H9 (cell line): ENCODE results near the gene ARAP1. TPM values are rescaled to one million over a fixed set of nuclear protein-coding genes. Genes with fewer than 3 reads are reported as not detected.
A peak's percentile ranks its signal among the peaks of the same experiment; 100 is the strongest.

ENCODE experiments used
- DNase-seq: peaks from one replicate; pipeline ENCODE4 v3.0.0-alpha.2; 2017
- H2AFZ ChIP-seq: one replicate; pipeline ENCODE4 v1.6.1; 2013; ENCODE audit warnings: mild to moderate bottlenecking, low read length, control low read depth, moderate library complexity
- H2AK5ac ChIP-seq: 2 replicates; pipeline ENCODE4 v1.6.1; 2013; ENCODE audit warnings: low read length, control low read depth, mixed read lengths; ENCODE audit not compliant: insufficient read length
- H2BK120ac ChIP-seq: one replicate; pipeline ENCODE4 v1.6.1; 2013; ENCODE audit warnings: low read depth, mild to moderate bottlenecking, low read length, control low read depth, inconsistent platforms; ENCODE audit not compliant: poor library complexity, severe bottlenecking
- H2BK12ac ChIP-seq: 2 replicates; pipeline ENCODE4 v1.6.1; 2013; ENCODE audit warnings: low read length, control low read depth, mixed read lengths, low read depth; ENCODE audit not compliant: insufficient read length
- H2BK15ac ChIP-seq: 2 replicates; pipeline ENCODE4 v1.6.1; 2013; ENCODE audit warnings: low read depth, low read length, control low read depth
- H2BK20ac ChIP-seq: one replicate; pipeline ENCODE4 v1.6.1; 2013; ENCODE audit warnings: low read depth, mild to moderate bottlenecking, low read length, control low read depth, inconsistent platforms; ENCODE audit not compliant: poor library complexity, severe bottlenecking
- H2BK5ac ChIP-seq: 2 replicates; pipeline ENCODE4 v1.6.1; 2013; ENCODE audit warnings: low read length, control low read depth, mixed read lengths; ENCODE audit not compliant: insufficient read length
- H3K14ac ChIP-seq: 2 replicates; pipeline ENCODE4 v1.6.1; 2013; ENCODE audit warnings: low read length, control low read depth; ENCODE audit not compliant: insufficient read depth
- H3K18ac ChIP-seq: 2 replicates; pipeline ENCODE4 v1.6.1; 2013; ENCODE audit warnings: low read depth, mild to moderate bottlenecking, mixed read lengths, low read length, control low read depth; ENCODE audit not compliant: insufficient read length
- H3K23ac ChIP-seq: 2 replicates; pipeline ENCODE4 v1.6.1; 2013; ENCODE audit warnings: low read length, control low read depth, mixed read lengths, low read depth; ENCODE audit not compliant: insufficient read length
- H3K23me2 ChIP-seq: 2 replicates; pipeline ENCODE4 v1.6.1; 2013; ENCODE audit warnings: low read depth, mild to moderate bottlenecking, mixed read lengths, low read length, control low read depth; ENCODE audit not compliant: insufficient read length, poor library complexity, severe bottlenecking
- H3K27ac ChIP-seq: 2 replicates; pipeline ENCODE4 v1.5.1; 2013; ENCODE audit warnings: low read length, control low read depth, mixed read lengths, low read depth; ENCODE audit not compliant: insufficient read length
- H3K27me3 ChIP-seq: 2 replicates; pipeline ENCODE4 v1.6.1; 2013; ENCODE audit warnings: low read length, control low read depth, inconsistent platforms; ENCODE audit not compliant: insufficient read depth
- H3K4ac ChIP-seq: 2 replicates; pipeline ENCODE4 v1.6.1; 2013; ENCODE audit warnings: low read depth, mild to moderate bottlenecking, control low read depth, inconsistent platforms, low read length, moderate library complexity
- H3K4me1 ChIP-seq: 2 replicates; pipeline ENCODE4 v1.6.1; 2013; ENCODE audit warnings: low read length, control low read depth, inconsistent platforms; ENCODE audit not compliant: insufficient read depth
- H3K4me2 ChIP-seq: 2 replicates; pipeline ENCODE4 v1.6.1; 2013; ENCODE audit warnings: low read length, control low read depth, mixed read lengths; ENCODE audit not compliant: insufficient read length, insufficient read depth
- H3K56ac ChIP-seq: 2 replicates; pipeline ENCODE4 v1.6.1; 2013; ENCODE audit warnings: low read depth, mild to moderate bottlenecking, mixed read lengths, low read length, control low read depth; ENCODE audit not compliant: insufficient read length
- H3K79me1 ChIP-seq: 2 replicates; pipeline ENCODE4 v1.6.1; 2013; ENCODE audit warnings: low read depth, mild to moderate bottlenecking, moderate library complexity, low read length, control low read depth, inconsistent platforms; ENCODE audit not compliant: insufficient read depth, poor library complexity, severe bottlenecking
- H3K79me2 ChIP-seq: 2 replicates; pipeline ENCODE4 v1.6.1; 2013; ENCODE audit warnings: low read length, control low read depth, inconsistent platforms; ENCODE audit not compliant: insufficient read depth
- H3K9ac ChIP-seq: 2 replicates; pipeline ENCODE4 v1.6.1; 2013; ENCODE audit warnings: low read length, control low read depth, mixed read lengths; ENCODE audit not compliant: insufficient read length; ENCODE audit errors: extremely low read depth
- H3K9me3 ChIP-seq: one replicate; pipeline ENCODE4 v1.6.1; 2013; ENCODE audit warnings: low read depth, low read length, inconsistent platforms; ENCODE audit not compliant: control insufficient read depth
- H3T11ph ChIP-seq: one replicate; pipeline ENCODE4 v1.6.1; 2013; ENCODE audit warnings: mild to moderate bottlenecking, low read length, control low read depth, inconsistent platforms
- H4K20me1 ChIP-seq: one replicate; pipeline ENCODE4 v1.6.1; 2013; ENCODE audit not compliant: control insufficient read depth, insufficient read length, insufficient read depth
- H4K5ac ChIP-seq: 2 replicates; pipeline ENCODE4 v1.6.1; 2013; ENCODE audit warnings: low read depth, mild to moderate bottlenecking, mixed read lengths, low read length, control low read depth; ENCODE audit not compliant: insufficient read length
- H4K8ac ChIP-seq: replicated peaks from 2 replicates; pipeline ENCODE4 v1.6.1; 2013; ENCODE audit warnings: low read length, control low read depth, mixed read lengths, low read depth; ENCODE audit not compliant: insufficient read length
- H4K91ac ChIP-seq: 2 replicates; pipeline ENCODE4 v1.6.1; 2013; ENCODE audit warnings: low read depth, mild to moderate bottlenecking, moderate library complexity, mixed read lengths, low read length, control low read depth; ENCODE audit not compliant: insufficient read length
- H3K27ac Mint-ChIP-seq, 3 experiments: 2 replicates in 2 of 3; 3 replicates in 1 of 3; pipeline ENCODE4 v1.8.0; 2020 to 2021; ENCODE audit warnings: mixed read lengths in 3 of 3, mild to moderate bottlenecking in 1 of 3, moderate library complexity in 1 of 3
- H3K27me3 Mint-ChIP-seq: 2 replicates; pipeline ENCODE4 v1.8.0; 2021; ENCODE audit warnings: low read depth, mild to moderate bottlenecking, moderate library complexity, mixed read lengths
- H3K36me3 Mint-ChIP-seq, 3 experiments: 2 replicates in 2 of 3; 3 replicates in 1 of 3; pipeline ENCODE4 v1.8.0; 2020 to 2021; ENCODE audit warnings: low read depth in 3 of 3, mixed read lengths in 3 of 3; ENCODE audit not compliant: insufficient read depth in 1 of 3
- H3K4me1 Mint-ChIP-seq, 2 experiments: 2 replicates each; pipeline ENCODE4 v1.8.0; 2020; ENCODE audit warnings: mixed read lengths in 2 of 2
- H3K4me3 Mint-ChIP-seq, 2 experiments: 2 replicates in 1 of 2; 3 replicates in 1 of 2; pipeline ENCODE4 v1.8.0; 2020 to 2021; ENCODE audit warnings: mild to moderate bottlenecking in 2 of 2, mixed read lengths in 2 of 2, moderate library complexity in 1 of 2
- H3K9me3 Mint-ChIP-seq, 2 experiments: 2 replicates in 1 of 2; 3 replicates in 1 of 2; pipeline ENCODE4 v1.8.0; 2020; ENCODE audit warnings: mild to moderate bottlenecking in 2 of 2, mixed read lengths in 2 of 2, moderate library complexity in 1 of 2
- CTCF ChIP-seq: fragments of 200-600 bp; sonication (generic); conservative IDR thresholded peaks from 3 replicates; pipeline ENCODE4 v1.8.0; 2021; ENCODE audit warnings: antibody characterized with exemption, mild to moderate bottlenecking
- WGBS: extraction: QIAGEN DNeasy Blood & Tissue Kit; methylation state at CpG from one replicate; pipeline ENCODE4 v1.1.7; 2013; ENCODE audit warnings: missing lambda C conversion rate, low lambda C conversion rate, mixed read lengths; ENCODE audit not compliant: insufficient read length; ENCODE audit errors: extremely low coverage; 5-methylcytosine and 5-hydroxymethylcytosine counted together
- total RNA-seq: library from RNA; stranded (reverse); gene quantifications from 2 replicates; pipeline ENCODE4 v1.2.1, GENCODE V29; 2021

Gene ARAP1
- total RNA-seq, 1 experiment from 2014 or later: 59.4 TPM

DNA sequence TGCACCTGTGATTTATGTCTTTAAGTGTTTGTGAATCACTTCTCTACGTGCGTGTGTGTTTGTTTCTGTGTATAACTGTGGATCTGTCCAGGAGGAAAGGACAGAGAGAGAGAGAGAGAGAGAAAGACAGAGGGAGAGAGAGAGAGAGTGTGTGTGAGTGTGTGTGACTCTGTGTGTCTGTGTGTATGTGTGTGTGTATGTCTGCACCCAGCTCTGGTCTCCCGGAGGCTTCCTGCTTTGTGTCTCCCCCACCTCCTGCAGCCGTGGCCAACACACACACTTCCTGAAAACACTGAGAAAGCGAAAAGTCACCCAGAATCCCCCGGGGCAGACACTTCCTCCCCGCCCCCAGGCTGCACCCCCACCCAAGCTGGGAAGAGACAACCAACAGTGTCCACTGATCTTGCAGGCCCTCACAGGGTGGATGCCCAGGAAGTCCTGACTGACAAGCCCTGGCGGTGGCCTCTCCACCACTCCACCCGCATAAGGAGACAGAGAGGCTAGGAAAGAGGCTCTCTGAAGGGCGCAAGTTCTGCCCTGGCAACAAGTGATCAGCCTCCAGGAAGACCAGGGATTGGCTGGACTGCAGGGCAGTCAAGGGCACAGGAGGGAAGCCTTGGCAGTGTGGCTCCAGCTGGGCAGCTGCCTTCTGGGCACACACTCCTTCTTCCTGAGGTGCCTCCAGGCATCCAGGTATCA lies 30.0 kb downstream of the ARAP1 start:
- no peak overlapping the region for H3K27ac ChIP-seq
- no peaks in the 10 kb centered on the region for H3K23me2 ChIP-seq
- no peaks in the 10 kb centered on the region for H3K9me3 ChIP-seq
- H3K27me3 ChIP-seq: no peaks in the 10 kb centered on the region
- no peak overlapping the region for H4K8ac ChIP-seq
- no peak overlapping the region for H2BK20ac ChIP-seq
- H2BK15ac ChIP-seq: no peak overlapping the region
- no peak overlapping the region for H2AFZ ChIP-seq
- Mint-ChIP-seq H3K4me1 (peaks cover 17 to 23% of the 10 kb centered on the region in 2 experiments), H3K36me3 (peaks cover 6 to 19% (median 12%) of the 10 kb centered on the region in 3 experiments; a peak in 5 of 7 replicates), H3K9me3 (no peaks in the 10 kb centered on the region; a peak in 1 of 5 replicates), H3K27me3 (no peaks in the 10 kb centered on the region), H3K27ac (peak overlapping the region; percentile 27 to 84 (median 80); a peak in 5 of 7 replicates), H3K4me3 (no peak overlapping the region)
- H3K23ac ChIP-seq: no peak overlapping the region
- peak; percentile 82 for DNase-seq
- no peak overlapping the region for H3K4me2 ChIP-seq
- no peak overlapping the region for H4K91ac ChIP-seq
- H4K5ac ChIP-seq: no peak overlapping the region
- peaks cover 8% of the 10 kb centered on the region for H3K79me1 ChIP-seq
- no peak overlapping the region for H2AK5ac ChIP-seq
- H3K79me2 ChIP-seq: peaks cover 9% of the 10 kb centered on the region; the same call in 1 of the 2 replicates
- WGBS: no CpG with 5 or more reads among the region's 10 CpGs
- no peak overlapping the region for H3K14ac ChIP-seq
- no peak overlapping the region for H3K18ac ChIP-seq
- H3K4me1 ChIP-seq: no peaks in the 10 kb centered on the region
- H3K56ac ChIP-seq: no peak overlapping the region
- no peak for TF ChIP-seq CTCF
- no peak overlapping the region for H3K9ac ChIP-seq
- H2BK120ac ChIP-seq: no peak overlapping the region
- H3K4ac ChIP-seq: no peak overlapping the region
- H2BK12ac ChIP-seq: no peak overlapping the region
- peaks cover 3% of the 10 kb centered on the region for H4K20me1 ChIP-seq
- no peak overlapping the region for H2BK5ac ChIP-seq
- H3T11ph ChIP-seq: no peak overlapping the region
